ENCODE data around the gene TUBA1C. TPM values are rescaled to one million over a fixed set of nuclear protein-coding genes. Genes with fewer than 3 reads are reported as not detected.

The TUBA1C gene
- total RNA-seq, 1 donor from 2014 or later, result 196 TPM

GRCh38 chr12:49231878-49232655 lies 32.8 kb upstream of the TUBA1C start:
- H3K36me3 ChIP-seq (ENCODE audit: control insufficient read depth, insufficient read depth, low read length), result no peaks in the 10 kb centered on the region
- H3K4me3 ChIP-seq (ENCODE audit: low read depth, low read length), result no peak overlapping the region
- TF ChIP-seq CTCF (IDR thresholded peaks at IDR 0.05; ENCODE audit: insufficient read depth, low read length, severe bottlenecking), result no peak
- FAIRE-seq (no peak), DNase-seq (ENCODE audit: low read depth) (no peak)
- H3K27me3 ChIP-seq (ENCODE audit: control insufficient read depth, insufficient read depth, low read length), result no peaks in the 10 kb centered on the region

GRCh38 chr12:49232940-49233841 lies 31.7 kb upstream of the TUBA1C start:
- Histone ChIP-seq H3K4me3 (ENCODE audit: low read depth, low read length) (no peak overlapping the region), H3K36me3 (ENCODE audit: control insufficient read depth, insufficient read depth, low read length) (no peaks in the 10 kb centered on the region), H3K27me3 (ENCODE audit: control insufficient read depth, insufficient read depth, low read length) (no peaks in the 10 kb centered on the region)
- FAIRE-seq (no peak), DNase-seq (ENCODE audit: low read depth) (no peak)
- TF ChIP-seq CTCF (IDR thresholded peaks at IDR 0.05; ENCODE audit: insufficient read depth, low read length, severe bottlenecking), result no peak

GRCh38 chr12:49233842-49234526 lies 30.9 kb upstream of the TUBA1C start:
- Histone ChIP-seq H3K4me3 (ENCODE audit: low read depth, low read length) (no peak overlapping the region), H3K36me3 (ENCODE audit: control insufficient read depth, insufficient read depth, low read length) (no peaks in the 10 kb centered on the region), H3K27me3 (ENCODE audit: control insufficient read depth, insufficient read depth, low read length) (no peaks in the 10 kb centered on the region)
- DNase-seq (ENCODE audit: low read depth), result no peak
- no peak for TF ChIP-seq CTCF (IDR thresholded peaks at IDR 0.05; ENCODE audit: insufficient read depth, low read length, severe bottlenecking)
- no peak for FAIRE-seq

GRCh38 chr12:49236423-49236822 lies 28.5 kb upstream of the TUBA1C start:
- H3K4me3 ChIP-seq (ENCODE audit: low read depth, low read length), result no peak overlapping the region
- H3K36me3 ChIP-seq (ENCODE audit: control insufficient read depth, insufficient read depth, low read length), result no peaks in the 10 kb centered on the region
- peak; percentile 46 for DNase-seq (ENCODE audit: low read depth)
- TF ChIP-seq CTCF (IDR thresholded peaks at IDR 0.05; ENCODE audit: insufficient read depth, low read length, severe bottlenecking), result no peak
- FAIRE-seq, result no peak
- no peaks in the 10 kb centered on the region for H3K27me3 ChIP-seq (ENCODE audit: control insufficient read depth, insufficient read depth, low read length)

GRCh38 chr12:49243631-49244030 lies 21.3 kb upstream of the TUBA1C start:
- no peak for FAIRE-seq

More at GRCh38 chr12:49243631-49244030, 21.3 kb upstream of the TUBA1C start:
- H3K4me3 ChIP-seq (ENCODE audit: low read depth, low read length), result no peak overlapping the region
- DNase-seq (ENCODE audit: low read depth), result no peak
- no peaks in the 10 kb centered on the region for H3K36me3 ChIP-seq (ENCODE audit: control insufficient read depth, insufficient read depth, low read length)
- H3K27me3 ChIP-seq (ENCODE audit: control insufficient read depth, insufficient read depth, low read length), result no peaks in the 10 kb centered on the region
- no peak for TF ChIP-seq CTCF (IDR thresholded peaks at IDR 0.05; ENCODE audit: insufficient read depth, low read length, severe bottlenecking)
